SH-SY5Y (cell line): Measurements from ENCODE around the gene C4orf36.

ENCODE experiments used
- GATA2 ChIP-seq: IDR thresholded peaks from 2 replicates; pipeline ENCODE4 v1.6.1; 2011; ENCODE audit warnings: mild to moderate bottlenecking, low read depth, low read length
- GATA3 ChIP-seq: IDR thresholded peaks from 2 replicates; pipeline ENCODE4 v1.6.1; 2011; ENCODE audit warnings: low read depth, mild to moderate bottlenecking, low read length, moderate library complexity

DNA sequence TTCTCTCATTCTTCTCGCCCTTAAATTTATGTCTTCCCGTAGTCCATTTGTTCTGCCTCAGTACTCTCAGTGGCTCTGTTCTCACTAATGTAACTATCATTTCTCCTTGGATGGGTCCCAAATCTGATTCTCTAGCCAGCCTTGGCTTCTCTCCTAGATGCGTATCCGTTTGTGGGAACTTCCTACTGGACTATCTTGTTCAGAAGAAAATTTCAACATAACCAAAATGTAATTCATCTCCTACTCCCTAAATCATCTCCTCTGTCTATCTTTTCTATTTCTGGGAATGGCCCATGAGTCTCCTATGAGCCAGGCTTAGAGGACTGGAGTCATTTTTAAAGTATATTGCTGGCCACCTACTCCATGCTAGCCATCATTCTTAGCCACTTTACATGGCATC, 4.4 kb upstream of the C4orf36 start:
- TF ChIP-seq GATA2 (peak; percentile 89), GATA3 (0 out of 2 replicates have a peak, but pooled peaks have one; percentile 20)
